Smooth muscle cell (in vitro differentiated cells): ENCODE results near the gene LARP4B. TPM values are rescaled to one million over a fixed set of nuclear protein-coding genes. Genes with fewer than 3 reads are reported as not detected.

ENCODE experiments used
- DNase-seq: peaks from one replicate; lab custom pipeline; 2025; ENCODE audit not compliant: unreplicated experiment; lab: John Stamatoyannopoulos, UW
- H2AFZ ChIP-seq: fragments of 200-600 bp; sonication (generic); 2 replicates; pipeline ENCODE4 v1.6.0; 2016; ENCODE audit warnings: antibody characterized with exemption, low read depth, mild to moderate bottlenecking
- H3F3A ChIP-seq: fragments of 200-600 bp; sonication (generic); 2 replicates; pipeline ENCODE4 v1.6.0; 2017; ENCODE audit warnings: antibody characterized with exemption, low read depth
- H3K27ac ChIP-seq: fragments of 200-600 bp; sonication (generic); 2 replicates; pipeline ENCODE4 v1.5.1; 2016; ENCODE audit warnings: low read depth, mild to moderate bottlenecking
- H3K27me3 ChIP-seq: fragments of 200-600 bp; sonication (generic); 2 replicates; pipeline ENCODE4 v1.6.1; 2016; ENCODE audit warnings: low read depth, mild to moderate bottlenecking
- H3K36me3 ChIP-seq: fragments of 200-600 bp; sonication (generic); 2 replicates; pipeline ENCODE4 v1.5.1; 2016; ENCODE audit warnings: low read depth
- H3K4me1 ChIP-seq: fragments of 200-600 bp; sonication (generic); 2 replicates; pipeline ENCODE4 v1.5.1; 2016; ENCODE audit warnings: low read depth
- H3K4me2 ChIP-seq: fragments of 200-600 bp; sonication (generic); 2 replicates; pipeline ENCODE4 v1.6.0; 2016; ENCODE audit warnings: mild to moderate bottlenecking
- H3K4me3 ChIP-seq: fragments of 200-600 bp; sonication (generic); 2 replicates; pipeline ENCODE4 v1.5.1; 2016; ENCODE audit warnings: mild to moderate bottlenecking
- H3K79me2 ChIP-seq: fragments of 200-600 bp; sonication (generic); 2 replicates; pipeline ENCODE4 v1.6.0; 2016; ENCODE audit warnings: low read depth, mild to moderate bottlenecking
- H3K9ac ChIP-seq: fragments of 200-600 bp; sonication (generic); 2 replicates; pipeline ENCODE4 v1.6.0; 2016; ENCODE audit warnings: low read depth
- H3K9me3 ChIP-seq: fragments of 200-600 bp; sonication (generic); replicated peaks from 2 replicates; pipeline ENCODE4 v1.5.1; 2016; ENCODE audit warnings: low read depth
- H4K20me1 ChIP-seq: fragments of 200-600 bp; sonication (generic); 2 replicates; pipeline ENCODE4 v1.6.0; 2016; ENCODE audit warnings: low read depth
- CTCF ChIP-seq: fragments of 200-600 bp; sonication (generic); IDR thresholded peaks from 2 replicates; pipeline ENCODE4 v1.5.1; 2017; ENCODE audit warnings: borderline replicate concordance, mild to moderate bottlenecking, antibody characterized with exemption; ENCODE audit not compliant: insufficient read depth, poor library complexity, severe bottlenecking
- WGBS: methylation state at CpG from one replicate; pipeline ENCODE4 v1.1.7; 2016; ENCODE audit warnings: low lambda C conversion rate; 5-methylcytosine and 5-hydroxymethylcytosine counted together
- polyA plus RNA-seq: library from polyadenylated mRNA; unstranded; fragments of >200 nt; fragmentation: Nextera tagmentation; extraction: Ambion mirVana; gene quantifications from 2 replicates; pipeline ENCODE4 v1.2.1, GENCODE V29; 2016
- total RNA-seq: library from RNA; depleted of rRNA; stranded (reverse); fragments of >200 nt; gene quantifications from 2 replicates; pipeline ENCODE4 v1.2.3, GENCODE V29; 2014

The LARP4B gene
- total and polyA plus RNA-seq, 2 experiments from 2014 or later = 16.7 to 24.9 TPM

- Histone ChIP-seq H3K4me3 (no peak overlapping the region), H4K20me1 (peaks cover 34% of the 10 kb centered on the region), H3K4me1 (no peaks in the 10 kb centered on the region), H2AFZ (no peak overlapping the region), H3K27ac (no peak overlapping the region), H3K9me3 (no peaks in the 10 kb centered on the region), H3K9ac (no peak overlapping the region), H3K36me3 (peaks cover 15% of the 10 kb centered on the region), H3F3A (no peaks in the 10 kb centered on the region), H3K27me3 (no peaks in the 10 kb centered on the region), H3K4me2 (no peak overlapping the region), H3K79me2 (peaks cover 28% of the 10 kb centered on the region)
- TF ChIP-seq CTCF = no peak
- DNase-seq = no peak
- 95% methylated on average over 7 of the region's 7 CpGs for WGBS
These were observed 94.7 kb downstream of the LARP4B start for GRCh38 chr10:836782-837181.

- no peak for DNase-seq
- WGBS = 98% methylated on average over 5 of the region's 5 CpGs
- Histone ChIP-seq H3K4me1 (no peaks in the 10 kb centered on the region), H4K20me1 (peaks cover 50% of the 10 kb centered on the region), H3K9ac (no peak overlapping the region), H3K27me3 (no peaks in the 10 kb centered on the region), H3K4me2 (no peak overlapping the region), H3K79me2 (peaks cover 22% of the 10 kb centered on the region), H3K36me3 (peaks cover 9% of the 10 kb centered on the region), H3K9me3 (no peaks in the 10 kb centered on the region), H2AFZ (no peak overlapping the region), H3K27ac (no peak overlapping the region), H3F3A (no peaks in the 10 kb centered on the region), H3K4me3 (no peak overlapping the region)
- TF ChIP-seq CTCF = no peak
These were observed 97.0 kb downstream of the LARP4B start for GRCh38 chr10:834493-834892.

GRCh38 chr10:829241-829640, 102.3 kb downstream of the LARP4B start:
- TF ChIP-seq CTCF = no peak
- H4K20me1 ChIP-seq = peaks cover 37% of the 10 kb centered on the region
- H3K4me2 ChIP-seq = no peak overlapping the region
- DNase-seq = no peak
- H3K9ac ChIP-seq = no peak overlapping the region
- WGBS = 99% methylated on average over 10 of the region's 10 CpGs
- H3K27ac ChIP-seq = no peak overlapping the region
- H3K4me3 ChIP-seq = no peak overlapping the region
- no peaks in the 10 kb centered on the region for H3K9me3 ChIP-seq
- H3K27me3 ChIP-seq = no peaks in the 10 kb centered on the region
- no peaks in the 10 kb centered on the region for H3F3A ChIP-seq
- H2AFZ ChIP-seq = no peak overlapping the region
- H3K79me2 ChIP-seq = peaks cover 12% of the 10 kb centered on the region
- H3K4me1 ChIP-seq = no peaks in the 10 kb centered on the region
- peaks cover 7% of the 10 kb centered on the region for H3K36me3 ChIP-seq

GRCh38 chr10:828191-828590, 103.3 kb downstream of the LARP4B start:
- WGBS = 99% methylated on average over 9 of the region's 9 CpGs
- Histone ChIP-seq H3K9ac (no peak overlapping the region), H3K9me3 (no peaks in the 10 kb centered on the region), H3K36me3 (peaks cover 7% of the 10 kb centered on the region), H3K4me1 (no peaks in the 10 kb centered on the region), H3K27me3 (no peaks in the 10 kb centered on the region), H3K27ac (no peak overlapping the region), H4K20me1 (peaks cover 37% of the 10 kb centered on the region), H3K4me3 (no peak overlapping the region), H3K4me2 (no peak overlapping the region), H3K79me2 (peaks cover 12% of the 10 kb centered on the region), H3F3A (no peaks in the 10 kb centered on the region), H2AFZ (no peak overlapping the region)
- no peak for TF ChIP-seq CTCF
- no peak for DNase-seq
